Sigmoid colon (tissue), 7 donors: ENCODE measurements around the gene PLPP3. TPM values are rescaled to one million over a fixed set of nuclear protein-coding genes. Genes with fewer than 3 reads are reported as not detected.

Experiments
- DNase-seq: peaks from one replicate; pipeline ENCODE4 v3.0.0-alpha.2; 2019
- H3K27ac ChIP-seq, 4 donors: fragments of 200-600 bp; sonication (generic); one replicate each; pipeline ENCODE4 v1.5.1; 2016 to 2019; ENCODE audit warnings: mild to moderate bottlenecking in 1 of 4
- H3K27me3 ChIP-seq, 3 donors: fragments of 200-600 bp; sonication (generic); one replicate each; pipeline ENCODE4 v1.5.1; 2019; ENCODE audit warnings: mild to moderate bottlenecking in 1 of 3
- H3K36me3 ChIP-seq, 4 donors: fragments of 200-600 bp; sonication (generic); one replicate each; pipeline ENCODE4 v1.5.1; 2016 to 2019
- H3K4me1 ChIP-seq, 4 donors: fragments of 200-600 bp; sonication (generic); one replicate each; pipeline ENCODE4 v1.5.1; 2017 to 2019
- H3K4me3 ChIP-seq, 4 donors: fragments of 200-600 bp; sonication (generic); one replicate each; pipeline ENCODE4 v1.5.1; 2017 to 2019; ENCODE audit warnings: mild to moderate bottlenecking in 2 of 4, moderate library complexity in 1 of 4
- H3K9me3 ChIP-seq, 4 donors: fragments of 200-600 bp in 3 of 4; sonication (generic) in 3 of 4; one replicate each; pipeline versions ENCODE4 v1.5.1 to v1.6.1; 2013 to 2019
- CTCF ChIP-seq, 4 experiments: fragments of 450-650 bp in 3 of 4; fragments of 200-600 bp in 1 of 4; IDR thresholded peaks; one replicate each; pipeline ENCODE4 v1.5.1; 2016 to 2019; ENCODE audit warnings: antibody characterized with exemption in 4 of 4, mild to moderate bottlenecking in 3 of 4, moderate library complexity in 2 of 4
- EP300 ChIP-seq, 4 donors: sonication (generic); formaldehyde crosslinking; IDR thresholded peaks; one replicate each; pipeline ENCODE4 v1.6.1; 2017; ENCODE audit warnings: antibody characterized with exemption in 4 of 4
- POLR2A ChIP-seq, 2 donors: fragments of 450-650 bp; IDR thresholded peaks; one replicate each; pipeline ENCODE4 v1.6.1; 2016; ENCODE audit warnings: antibody characterized with exemption in 2 of 2, mild to moderate bottlenecking in 2 of 2, moderate library complexity in 2 of 2
- POLR2AphosphoS5 ChIP-seq, 4 donors: sonication (generic); formaldehyde crosslinking; IDR thresholded peaks; one replicate each; pipeline ENCODE4 v1.6.1; 2017; ENCODE audit warnings: antibody characterized with exemption in 4 of 4
- WGBS, 2 donors: extraction: QIAGEN DNeasy Blood & Tissue Kit; methylation state at CpG; one replicate each; pipeline ENCODE4 v1.1.7; 2013; 5-methylcytosine and 5-hydroxymethylcytosine counted together
- intact Hi-C: fragments of 100-400 bp; cut with DNase I; formaldehyde crosslinking; loops from one replicate; pipeline ENCODE4 v1.15.1; 2023
- polyA plus RNA-seq, 3 donors: library from polyadenylated mRNA; stranded (reverse); fragments of 200-250 nt; gene quantifications; one replicate each; pipeline ENCODE4 v1.2.3, GENCODE V29; 2013
- total RNA-seq, 4 donors: library from RNA; depleted of rRNA; stranded (reverse); fragments of >200 nt; gene quantifications; one replicate each; pipeline ENCODE4 v1.1.0, GENCODE V29; 2016
- donor health status: healthy with polysubstance abuse.
- donor health status: Bipolar disorder and iron deficiency.
- donor health status: healthy.

Gene PLPP3
- total and polyA plus RNA-seq, 7 donors: 4.9 to 136 (median 92.8) TPM

GRCh38 chr1:56464294-56464693, 115.1 kb downstream of the PLPP3 start:
- H3K4me3 ChIP-seq: no peak overlapping the region
- H3K27me3 ChIP-seq: no peaks in the 10 kb centered on the region
- no peak for DNase-seq
- H3K9me3 ChIP-seq: no peaks in the 10 kb centered on the region
- no peaks in the 10 kb centered on the region for H3K4me1 ChIP-seq
- WGBS, 2 donors: 94 to 96% methylated on average over 4 of the region's 4 CpGs
- TF ChIP-seq EP300 (IDR thresholded peaks at IDR 0.05) (no peak), POLR2A (IDR thresholded peaks at IDR 0.05) (no peak)
- intact Hi-C loops: loop anchor here (1.0 kb wide), 1 partner anchor 24 kb away; no protein-coding TSS in a partner anchor
- no peaks in the 10 kb centered on the region for H3K36me3 ChIP-seq
- H3K27ac ChIP-seq: no peak overlapping the region

- intact Hi-C loops: no loop called here
- H3K4me1 ChIP-seq: no peaks in the 10 kb centered on the region
- TF ChIP-seq EP300 (IDR thresholded peaks at IDR 0.05) (no peak), POLR2A (IDR thresholded peaks at IDR 0.05) (no peak), POLR2AphosphoS5 (IDR thresholded peaks at IDR 0.05) (no peak), CTCF (IDR thresholded peaks at IDR 0.05) (no peak)
Observed at GRCh38 chr1:56463376-56463775, 116.0 kb downstream of the PLPP3 start.

DNA sequence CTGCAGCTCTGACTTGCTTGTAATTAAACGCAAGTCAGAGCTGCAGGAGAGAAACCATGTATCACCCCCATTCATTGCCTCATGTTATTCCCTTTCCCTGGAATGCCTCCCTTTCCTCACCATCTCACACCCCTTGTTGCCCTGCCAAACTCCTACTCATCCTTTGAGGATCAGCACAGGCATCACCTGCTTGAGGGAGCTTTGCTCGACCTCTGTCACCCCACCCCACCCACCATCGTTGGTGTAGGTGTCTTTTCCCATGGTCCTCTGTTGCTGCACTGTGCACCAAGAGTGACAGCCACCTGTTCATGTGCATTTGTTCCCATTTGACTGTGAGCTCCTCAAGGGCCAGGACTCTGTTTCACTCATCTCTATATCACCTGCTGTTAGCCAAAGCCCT, 117.2 kb downstream of the PLPP3 start:
- DNase-seq: no peak
- Histone ChIP-seq H3K27ac (no peak overlapping the region), H3K36me3 (no peaks in the 10 kb centered on the region), H3K4me1 (no peaks in the 10 kb centered on the region), H3K4me3 (no peak overlapping the region), H3K27me3 (no peaks in the 10 kb centered on the region), H3K9me3 (no peaks in the 10 kb centered on the region)
- intact Hi-C loops: no loop called here
- no peak for TF ChIP-seq POLR2AphosphoS5 (IDR thresholded peaks at IDR 0.05)
- TF ChIP-seq POLR2A (IDR thresholded peaks at IDR 0.05): no peak
- TF ChIP-seq CTCF (IDR thresholded peaks at IDR 0.05): no peak
- no peak for TF ChIP-seq EP300 (IDR thresholded peaks at IDR 0.05)
- 61 to 81% methylated on average over 3 of the region's 3 CpGs for WGBS, 2 donors

More at GRCh38 chr1:56463376-56463775, 116.0 kb downstream of the PLPP3 start:
- Histone ChIP-seq H3K4me3 (no peak overlapping the region), H3K9me3 (no peaks in the 10 kb centered on the region), H3K36me3 (no peaks in the 10 kb centered on the region), H3K27me3 (no peaks in the 10 kb centered on the region), H3K27ac (no peak overlapping the region)
- no peak for DNase-seq
- WGBS, 2 donors: 79 to 91% methylated on average over 1 of the region's 1 CpG

DNA sequence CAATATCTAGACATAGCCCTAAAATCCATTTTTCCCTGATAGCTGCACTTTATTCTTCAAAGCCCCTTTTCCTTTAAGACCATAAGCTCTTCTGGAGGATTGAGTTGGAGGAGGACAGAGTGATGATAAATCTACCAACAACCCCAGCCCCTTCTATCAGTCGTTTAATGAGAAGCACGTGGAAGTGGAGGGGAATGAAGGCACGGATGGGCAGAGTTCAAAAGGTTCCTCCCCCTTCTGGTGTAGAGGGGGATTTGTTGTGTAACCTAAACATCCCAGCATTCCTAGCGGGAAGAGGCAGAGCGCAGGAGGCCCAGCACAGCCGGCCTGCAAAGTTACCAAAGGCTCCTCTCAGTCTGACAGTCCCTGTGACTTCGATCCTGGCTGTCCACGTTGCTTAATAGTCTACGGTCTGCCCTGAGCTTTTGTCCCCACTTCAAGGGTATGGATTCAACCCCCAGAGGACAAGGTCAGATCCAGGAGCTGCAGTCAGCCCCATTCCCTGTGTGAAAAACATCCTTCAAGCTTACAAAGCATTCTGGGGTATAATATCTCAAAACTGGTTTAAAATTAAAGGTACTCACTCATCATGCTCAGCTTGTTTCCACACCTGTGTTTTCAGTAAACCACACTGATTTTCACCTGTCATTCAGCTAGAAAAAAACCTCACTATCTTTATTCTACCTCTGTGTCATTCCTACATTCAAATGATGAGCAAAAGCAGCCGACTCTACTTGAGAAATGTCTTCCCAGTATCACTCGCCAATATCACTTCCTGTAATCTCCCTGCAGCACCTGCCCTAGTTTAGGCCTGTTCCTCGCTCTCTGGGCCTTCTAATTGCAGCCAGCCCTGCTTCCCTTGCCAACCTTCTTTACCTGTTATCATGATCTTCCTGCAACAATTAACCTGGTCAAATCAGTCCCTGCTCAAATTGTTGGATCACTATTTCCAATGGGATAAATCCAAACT, 117.9 kb downstream of the PLPP3 start:
- intact Hi-C loops: no loop called here
- no peak for TF ChIP-seq CTCF (IDR thresholded peaks at IDR 0.05)
- no peak for TF ChIP-seq EP300 (IDR thresholded peaks at IDR 0.05)
- no peak for TF ChIP-seq POLR2AphosphoS5 (IDR thresholded peaks at IDR 0.05)
- TF ChIP-seq POLR2A (IDR thresholded peaks at IDR 0.05): no peak
- DNase-seq: no peak
- Histone ChIP-seq H3K4me3 (no peak overlapping the region), H3K36me3 (no peaks in the 10 kb centered on the region), H3K27me3 (no peaks in the 10 kb centered on the region), H3K9me3 (no peaks in the 10 kb centered on the region), H3K27ac (no peak overlapping the region), H3K4me1 (no peaks in the 10 kb centered on the region)
- 72 to 75% methylated on average over 12 of the region's 12 CpGs for WGBS, 2 donors

- intact Hi-C loops: no loop called here
- WGBS, 2 donors: 78 to 95% methylated on average over 4 of the region's 4 CpGs
Observed at GRCh38 chr1:56459260-56459659, 120.1 kb downstream of the PLPP3 start.

More at GRCh38 chr1:56459260-56459659, 120.1 kb downstream of the PLPP3 start:
- no peak overlapping the region for H3K4me3 ChIP-seq
- no peak for DNase-seq
- H3K9me3 ChIP-seq: no peaks in the 10 kb centered on the region
- H3K27me3 ChIP-seq: no peaks in the 10 kb centered on the region
- H3K27ac ChIP-seq: no peak overlapping the region
- TF ChIP-seq POLR2AphosphoS5 (IDR thresholded peaks at IDR 0.05) (no peak), EP300 (IDR thresholded peaks at IDR 0.05) (no peak), CTCF (IDR thresholded peaks at IDR 0.05) (no peak), POLR2A (IDR thresholded peaks at IDR 0.05) (no peak)
- H3K4me1 ChIP-seq: no peaks in the 10 kb centered on the region
- H3K36me3 ChIP-seq: no peaks in the 10 kb centered on the region
